Activated CD8-positive, alpha-beta memory T cell treated with anti-CD3 and anti-CD28 coated beads for 24 hours (primary cell): ENCODE results near the gene IL36RN.
"Not testable (repeated sequence)": the region's sequence is repeated elsewhere in the genome, so short reads cannot be mapped to it uniquely, and the experiment has no call there.

Experiments used
- DNase-seq: peaks from one replicate; pipeline ENCODE4 v3.0.0-alpha.2; 2020

The IL36RN gene

GRCh38 chr2:113075600-113075999, 16.6 kb downstream of the IL36RN start:
- DNase-seq = peak; percentile 30

- DNase-seq = no peak
These were observed 18.1 kb downstream of the IL36RN start for GRCh38 chr2:113076954-113077669.

GRCh38 chr2:113077921-113078320, 18.9 kb downstream of the IL36RN start:
- DNase-seq = no peak

GRCh38 chr2:113078350-113078839, 19.4 kb downstream of the IL36RN start:
- no peak for DNase-seq

GRCh38 chr2:113079131-113079530, 20.1 kb downstream of the IL36RN start:
- no peak for DNase-seq

GRCh38 chr2:113080134-113080533, 21.1 kb downstream of the IL36RN start:
- peak; percentile 83 for DNase-seq

GRCh38 chr2:113081488-113082210, 22.7 kb downstream of the IL36RN start:
- no peak for DNase-seq

- no peak for DNase-seq
These were observed 24.3 kb downstream of the IL36RN start for GRCh38 chr2:113083296-113083695.

- no peak for DNase-seq
These were observed 25.4 kb downstream of the IL36RN start for GRCh38 chr2:113084249-113085000.

- no peak for DNase-seq
These were observed 26.5 kb downstream of the IL36RN start for GRCh38 chr2:113085542-113085941.

- no peak for DNase-seq
These were observed 29.4 kb downstream of the IL36RN start for GRCh38 chr2:113088213-113088992.

GRCh38 chr2:113089916-113090315, 30.9 kb downstream of the IL36RN start:
- DNase-seq = no peak

- no peak for DNase-seq
These were observed 32.4 kb downstream of the IL36RN start for GRCh38 chr2:113091231-113091896.

GRCh38 chr2:113092864-113093612, 34.0 kb downstream of the IL36RN start:
- DNase-seq = no peak

- DNase-seq = no peak
These were observed 34.6 kb downstream of the IL36RN start for GRCh38 chr2:113093613-113093977.

GRCh38 chr2:113096306-113096705, 37.3 kb downstream of the IL36RN start:
- DNase-seq = not testable (repeated sequence)

- DNase-seq = not testable (repeated sequence)
These were observed 38.0 kb downstream of the IL36RN start for GRCh38 chr2:113096842-113097618.

GRCh38 chr2:113098041-113098440, 39.0 kb downstream of the IL36RN start:
- DNase-seq = no peak

GRCh38 chr2:113098532-113098931, 39.5 kb downstream of the IL36RN start:
- no peak for DNase-seq

GRCh38 chr2:113102133-113102532, 43.1 kb downstream of the IL36RN start:
- DNase-seq = no peak

- no peak for DNase-seq
These were observed 44.3 kb downstream of the IL36RN start for GRCh38 chr2:113103277-113103676.
